ENCODE results near the gene ASIP. TPM values are rescaled to one million over a fixed set of nuclear protein-coding genes. Genes with fewer than 3 reads are reported as not detected.

Gene ASIP
- total and polyA plus RNA-seq, 2 of the 13 experiments (the other 11 are each of a cell fraction or from before 2014, with no cell fraction given), result not detected

DNA sequence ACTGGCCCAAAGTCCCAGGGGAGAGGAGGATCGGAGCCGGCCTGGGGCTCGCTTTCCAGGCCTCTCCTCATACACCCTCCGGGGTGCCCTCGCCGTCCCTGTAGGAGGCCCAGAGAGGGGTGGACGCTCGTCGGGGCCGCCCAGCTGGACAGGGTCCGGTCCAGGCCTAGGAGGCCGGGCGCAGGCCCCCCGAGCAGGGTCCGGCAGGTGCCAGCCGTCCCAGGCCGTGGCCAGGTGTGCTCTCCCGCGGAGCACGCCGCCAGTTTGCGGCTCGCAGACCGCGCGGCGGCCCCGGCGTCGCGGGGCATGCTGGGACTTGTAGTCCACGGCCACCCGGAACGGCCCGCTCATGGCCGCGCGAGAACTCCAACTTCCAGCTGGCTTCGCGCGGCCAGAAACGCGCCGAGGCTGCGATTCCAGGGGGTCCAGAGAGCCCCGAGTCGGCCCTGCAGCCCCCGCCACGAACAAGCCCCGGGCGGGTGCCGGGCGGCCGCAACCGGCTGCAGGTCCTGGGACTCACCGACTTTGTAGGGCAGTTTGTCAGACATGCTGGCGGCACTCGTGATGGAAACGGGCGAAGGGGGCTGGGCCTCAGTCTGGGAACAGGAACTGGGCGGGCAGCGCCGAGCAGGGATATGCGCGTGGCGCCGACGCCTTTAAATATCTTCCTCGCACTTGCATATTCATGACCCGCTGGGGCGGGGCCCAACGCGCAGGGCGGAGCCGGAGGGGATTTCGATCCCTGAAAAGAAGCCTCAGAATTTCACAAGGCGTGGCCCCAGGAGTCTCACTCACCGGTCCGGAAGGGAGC is 61.7 kb downstream of the ASIP start, which contains the start of gene AHCY (continued):
- TF ChIP-seq, protein P1, sequence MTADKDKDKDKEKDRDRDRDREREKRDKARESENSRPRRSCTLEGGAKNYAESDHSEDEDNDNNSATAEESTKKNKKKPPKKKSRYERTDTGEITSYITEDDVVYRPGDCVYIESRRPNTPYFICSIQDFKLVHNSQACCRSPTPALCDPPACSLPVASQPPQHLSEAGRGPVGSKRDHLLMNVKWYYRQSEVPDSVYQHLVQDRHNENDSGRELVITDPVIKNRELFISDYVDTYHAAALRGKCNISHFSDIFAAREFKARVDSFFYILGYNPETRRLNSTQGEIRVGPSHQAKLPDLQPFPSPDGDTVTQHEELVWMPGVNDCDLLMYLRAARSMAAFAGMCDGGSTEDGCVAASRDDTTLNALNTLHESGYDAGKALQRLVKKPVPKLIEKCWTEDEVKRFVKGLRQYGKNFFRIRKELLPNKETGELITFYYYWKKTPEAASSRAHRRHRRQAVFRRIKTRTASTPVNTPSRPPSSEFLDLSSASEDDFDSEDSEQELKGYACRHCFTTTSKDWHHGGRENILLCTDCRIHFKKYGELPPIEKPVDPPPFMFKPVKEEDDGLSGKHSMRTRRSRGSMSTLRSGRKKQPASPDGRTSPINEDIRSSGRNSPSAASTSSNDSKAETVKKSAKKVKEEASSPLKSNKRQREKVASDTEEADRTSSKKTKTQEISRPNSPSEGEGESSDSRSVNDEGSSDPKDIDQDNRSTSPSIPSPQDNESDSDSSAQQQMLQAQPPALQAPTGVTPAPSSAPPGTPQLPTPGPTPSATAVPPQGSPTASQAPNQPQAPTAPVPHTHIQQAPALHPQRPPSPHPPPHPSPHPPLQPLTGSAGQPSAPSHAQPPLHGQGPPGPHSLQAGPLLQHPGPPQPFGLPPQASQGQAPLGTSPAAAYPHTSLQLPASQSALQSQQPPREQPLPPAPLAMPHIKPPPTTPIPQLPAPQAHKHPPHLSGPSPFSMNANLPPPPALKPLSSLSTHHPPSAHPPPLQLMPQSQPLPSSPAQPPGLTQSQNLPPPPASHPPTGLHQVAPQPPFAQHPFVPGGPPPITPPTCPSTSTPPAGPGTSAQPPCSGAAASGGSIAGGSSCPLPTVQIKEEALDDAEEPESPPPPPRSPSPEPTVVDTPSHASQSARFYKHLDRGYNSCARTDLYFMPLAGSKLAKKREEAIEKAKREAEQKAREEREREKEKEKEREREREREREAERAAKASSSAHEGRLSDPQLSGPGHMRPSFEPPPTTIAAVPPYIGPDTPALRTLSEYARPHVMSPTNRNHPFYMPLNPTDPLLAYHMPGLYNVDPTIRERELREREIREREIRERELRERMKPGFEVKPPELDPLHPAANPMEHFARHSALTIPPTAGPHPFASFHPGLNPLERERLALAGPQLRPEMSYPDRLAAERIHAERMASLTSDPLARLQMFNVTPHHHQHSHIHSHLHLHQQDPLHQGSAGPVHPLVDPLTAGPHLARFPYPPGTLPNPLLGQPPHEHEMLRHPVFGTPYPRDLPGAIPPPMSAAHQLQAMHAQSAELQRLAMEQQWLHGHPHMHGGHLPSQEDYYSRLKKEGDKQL (CRISPR knock-in tag; IDR thresholded peaks at IDR 0.05; ENCODE audit: low read depth), result 0 out of 2 replicates have a peak, but pooled peaks have one; percentile 7
- TF ChIP-seq ZFP37 (CRISPR knock-in tag; IDR thresholded peaks at IDR 0.05; ENCODE audit: borderline replicate concordance), result peak; percentile 69
- TF ChIP-seq RXRA (CRISPR knock-in tag; IDR thresholded peaks at IDR 0.05), result peak; percentile 60
- TF ChIP-seq, protein P2, sequence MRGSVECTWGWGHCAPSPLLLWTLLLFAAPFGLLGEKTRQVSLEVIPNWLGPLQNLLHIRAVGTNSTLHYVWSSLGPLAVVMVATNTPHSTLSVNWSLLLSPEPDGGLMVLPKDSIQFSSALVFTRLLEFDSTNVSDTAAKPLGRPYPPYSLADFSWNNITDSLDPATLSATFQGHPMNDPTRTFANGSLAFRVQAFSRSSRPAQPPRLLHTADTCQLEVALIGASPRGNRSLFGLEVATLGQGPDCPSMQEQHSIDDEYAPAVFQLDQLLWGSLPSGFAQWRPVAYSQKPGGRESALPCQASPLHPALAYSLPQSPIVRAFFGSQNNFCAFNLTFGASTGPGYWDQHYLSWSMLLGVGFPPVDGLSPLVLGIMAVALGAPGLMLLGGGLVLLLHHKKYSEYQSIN (CRISPR knock-in tag; IDR thresholded peaks at IDR 0.05; ENCODE audit: borderline replicate concordance), result no peak
- TF ChIP-seq ZKSCAN5 (CRISPR knock-in tag; IDR thresholded peaks at IDR 0.05), result no peak
- peak; percentile 83; the same call in 1 of the 2 replicates for TF ChIP-seq ZFP82 (CRISPR knock-in tag; IDR thresholded peaks at IDR 0.05; ENCODE audit: borderline replicate concordance)
- TF ChIP-seq ZNF367 (CRISPR knock-in tag; IDR thresholded peaks at IDR 0.05; ENCODE audit: borderline replicate concordance), result peak; percentile 61; the same call in 1 of the 2 replicates
- peak; percentile 96 for TF ChIP-seq ZNF891 (CRISPR knock-in tag; IDR thresholded peaks at IDR 0.05)
- peak; percentile 85 for TF ChIP-seq RFXAP (CRISPR knock-in tag; IDR thresholded peaks at IDR 0.05; ENCODE audit: borderline replicate concordance)
- 0 out of 2 replicates have a peak, but pooled peaks have one; percentile 79 for TF ChIP-seq PCBP1 (IDR thresholded peaks at IDR 0.05; ENCODE audit: borderline replicate concordance, low read depth, low read length)
- TF ChIP-seq ZSCAN29 (CRISPR knock-in tag; conservative IDR thresholded peaks at IDR 0.05), result no peak
- TF ChIP-seq ATRX (CRISPR knock-in tag; IDR thresholded peaks at IDR 0.05; ENCODE audit: borderline replicate concordance), result no peak
- TF ChIP-seq, protein P3, sequence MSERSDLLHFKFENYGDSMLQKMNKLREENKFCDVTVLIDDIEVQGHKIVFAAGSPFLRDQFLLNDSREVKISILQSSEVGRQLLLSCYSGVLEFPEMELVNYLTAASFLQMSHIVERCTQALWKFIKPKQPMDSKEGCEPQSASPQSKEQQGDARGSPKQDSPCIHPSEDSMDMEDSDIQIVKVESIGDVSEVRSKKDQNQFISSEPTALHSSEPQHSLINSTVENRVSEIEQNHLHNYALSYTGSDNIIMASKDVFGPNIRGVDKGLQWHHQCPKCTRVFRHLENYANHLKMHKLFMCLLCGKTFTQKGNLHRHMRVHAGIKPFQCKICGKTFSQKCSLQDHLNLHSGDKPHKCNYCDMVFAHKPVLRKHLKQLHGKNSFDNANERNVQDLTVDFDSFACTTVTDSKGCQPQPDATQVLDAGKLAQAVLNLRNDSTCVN (CRISPR knock-in tag; IDR thresholded peaks at IDR 0.05; ENCODE audit: borderline replicate concordance), result peak; percentile 65; the same call in 1 of the 2 replicates
- TF ChIP-seq HMGA1 (CRISPR knock-in tag; conservative IDR thresholded peaks at IDR 0.05), result no peak
- TF ChIP-seq SMAD1 (CRISPR knock-in tag; IDR thresholded peaks at IDR 0.05; ENCODE audit: borderline replicate concordance, low read depth), result peak; percentile 96
- TF ChIP-seq, protein P4, sequence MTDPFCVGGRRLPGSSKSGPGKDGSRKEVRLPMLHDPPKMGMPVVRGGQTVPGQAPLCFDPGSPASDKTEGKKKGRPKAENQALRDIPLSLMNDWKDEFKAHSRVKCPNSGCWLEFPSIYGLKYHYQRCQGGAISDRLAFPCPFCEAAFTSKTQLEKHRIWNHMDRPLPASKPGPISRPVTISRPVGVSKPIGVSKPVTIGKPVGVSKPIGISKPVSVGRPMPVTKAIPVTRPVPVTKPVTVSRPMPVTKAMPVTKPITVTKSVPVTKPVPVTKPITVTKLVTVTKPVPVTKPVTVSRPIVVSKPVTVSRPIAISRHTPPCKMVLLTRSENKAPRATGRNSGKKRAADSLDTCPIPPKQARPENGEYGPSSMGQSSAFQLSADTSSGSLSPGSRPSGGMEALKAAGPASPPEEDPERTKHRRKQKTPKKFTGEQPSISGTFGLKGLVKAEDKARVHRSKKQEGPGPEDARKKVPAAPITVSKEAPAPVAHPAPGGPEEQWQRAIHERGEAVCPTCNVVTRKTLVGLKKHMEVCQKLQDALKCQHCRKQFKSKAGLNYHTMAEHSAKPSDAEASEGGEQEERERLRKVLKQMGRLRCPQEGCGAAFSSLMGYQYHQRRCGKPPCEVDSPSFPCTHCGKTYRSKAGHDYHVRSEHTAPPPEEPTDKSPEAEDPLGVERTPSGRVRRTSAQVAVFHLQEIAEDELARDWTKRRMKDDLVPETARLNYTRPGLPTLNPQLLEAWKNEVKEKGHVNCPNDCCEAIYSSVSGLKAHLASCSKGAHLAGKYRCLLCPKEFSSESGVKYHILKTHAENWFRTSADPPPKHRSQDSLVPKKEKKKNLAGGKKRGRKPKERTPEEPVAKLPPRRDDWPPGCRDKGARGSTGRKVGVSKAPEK (CRISPR knock-in tag; IDR thresholded peaks at IDR 0.05; ENCODE audit: borderline replicate concordance), result no peak; the same call in 1 of the 2 replicates
- TF ChIP-seq ZNF207 (IDR thresholded peaks at IDR 0.05; ENCODE audit: borderline replicate concordance), result no peak

Measured in HepG2 (cell line).